Measurements from ENCODE around the gene ABCB8.

The ABCB8 gene

DNA sequence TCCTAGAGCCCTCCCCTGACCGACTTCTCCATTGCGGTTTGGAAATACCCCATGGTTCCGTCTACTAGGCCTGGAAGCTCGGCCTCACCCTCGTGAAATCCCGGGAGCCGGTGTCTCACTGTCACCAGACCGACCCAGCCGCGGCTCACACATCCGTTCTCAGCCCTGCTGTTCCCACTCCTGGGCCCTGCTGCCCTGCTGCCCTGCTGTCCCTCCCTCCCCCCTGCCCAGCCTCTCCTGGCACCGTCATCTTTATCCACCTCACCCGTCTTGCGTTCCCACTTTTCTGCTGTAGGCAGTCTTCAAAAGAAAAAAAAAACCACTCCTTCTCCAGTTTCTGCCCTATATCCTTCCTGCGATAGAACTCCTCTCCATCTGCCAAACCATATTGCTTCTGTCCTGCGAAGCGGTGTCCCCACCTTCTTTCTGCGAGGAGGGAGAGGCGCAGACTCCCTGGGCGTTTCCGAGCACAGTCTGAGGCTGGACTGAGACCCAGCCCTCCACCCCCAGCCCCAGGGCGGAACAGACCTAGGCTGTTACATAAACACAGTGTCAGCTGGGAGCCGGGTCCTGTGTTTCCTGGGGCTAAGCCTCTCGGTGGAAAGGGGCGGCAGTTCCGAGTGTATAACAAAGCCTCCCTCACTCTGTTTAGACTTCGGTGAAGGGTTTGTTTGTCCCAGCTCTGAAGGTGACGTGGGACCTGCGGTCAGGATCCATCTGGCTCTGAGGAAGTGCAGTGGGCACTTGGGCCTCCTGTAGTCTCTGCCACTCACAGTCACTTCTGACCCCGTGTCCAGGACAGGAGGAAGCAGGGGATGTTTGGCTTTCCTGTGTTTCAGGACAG lies 60.8 kb downstream of the ABCB8 start:
- DNase-seq = no peak

DNA sequence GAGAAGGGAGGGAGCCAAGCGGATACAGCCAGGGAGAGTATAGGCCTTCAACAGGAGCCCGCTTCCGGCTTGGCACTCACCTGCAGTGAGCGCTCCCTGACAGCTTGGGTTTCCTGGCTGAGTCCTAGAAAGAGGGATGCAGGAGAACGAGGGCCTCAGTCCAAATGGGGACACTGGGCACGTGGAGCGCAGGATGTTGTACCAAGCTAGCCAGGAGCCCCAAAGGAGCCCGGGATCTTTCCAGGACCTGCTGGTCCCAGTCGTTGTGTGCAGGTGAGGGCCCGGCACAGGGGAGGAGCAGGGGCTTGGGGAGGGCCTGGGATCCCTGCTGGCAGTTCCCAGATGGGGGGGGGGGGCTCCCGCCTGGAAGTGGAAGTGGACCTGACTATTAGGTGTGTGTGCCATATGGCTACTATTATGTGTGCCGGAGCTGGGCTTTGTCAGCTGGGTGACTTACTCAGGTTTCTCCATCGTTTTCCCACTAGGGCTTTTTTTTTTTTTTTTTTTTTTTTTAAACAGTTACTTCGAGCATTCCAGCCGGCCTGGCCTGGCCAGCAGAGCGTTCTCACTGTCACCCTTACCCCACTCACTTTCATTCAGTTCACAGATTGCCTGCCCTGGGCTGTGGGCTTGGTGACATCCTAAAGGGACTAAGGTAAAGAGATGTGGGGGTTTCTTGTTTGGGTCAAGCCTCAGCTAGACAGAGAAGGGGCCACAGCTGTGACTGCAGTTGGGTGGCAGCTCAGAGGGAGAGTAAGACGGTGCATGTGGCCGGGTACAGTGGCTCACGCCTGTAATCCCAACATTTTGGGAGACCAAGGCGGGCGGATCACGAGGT lies 61.9 kb downstream of the ABCB8 start:
- DNase-seq = no peak

DNA sequence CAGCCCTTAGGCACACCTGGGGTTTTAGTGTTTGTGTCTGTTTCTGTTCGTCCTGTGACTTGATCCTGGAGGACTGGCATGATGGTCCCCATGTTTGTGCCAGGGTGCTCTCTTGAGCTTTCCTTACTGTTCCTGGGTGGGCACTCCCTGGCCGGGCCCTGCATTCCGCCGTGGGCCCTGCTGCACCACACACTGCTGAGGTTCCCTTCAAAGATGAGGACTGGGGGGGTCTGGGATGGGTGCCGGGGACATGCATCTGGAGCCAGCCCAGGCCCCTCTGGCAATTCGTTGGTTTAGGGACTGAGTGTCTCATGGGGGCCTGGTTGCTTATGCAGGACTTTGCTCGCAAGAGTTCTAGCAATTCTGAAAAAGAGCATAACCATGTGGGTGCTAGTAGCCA lies 62.8 kb downstream of the ABCB8 start:
- DNase-seq = no peak

DNA sequence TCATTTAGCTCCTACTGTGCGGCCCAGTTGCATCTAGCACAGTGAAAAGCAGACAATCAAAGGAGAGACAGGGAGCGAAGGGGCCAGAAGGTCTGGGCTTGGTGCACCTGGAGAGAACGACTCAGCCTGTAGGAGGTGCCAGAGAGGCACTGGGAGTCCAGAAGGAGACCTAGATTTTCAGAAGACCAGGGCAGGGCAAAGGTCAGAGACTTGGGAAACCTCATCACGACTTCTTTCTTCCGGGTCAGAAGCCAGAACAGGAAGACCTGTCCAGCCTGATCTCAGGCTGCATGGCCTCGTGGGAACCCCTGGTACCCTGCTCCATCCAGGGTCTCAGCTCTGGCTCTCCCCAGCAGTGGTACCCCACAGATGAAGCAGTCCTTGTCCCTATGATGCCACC lies 63.2 kb downstream of the ABCB8 start:
- no peak for DNase-seq

DNA sequence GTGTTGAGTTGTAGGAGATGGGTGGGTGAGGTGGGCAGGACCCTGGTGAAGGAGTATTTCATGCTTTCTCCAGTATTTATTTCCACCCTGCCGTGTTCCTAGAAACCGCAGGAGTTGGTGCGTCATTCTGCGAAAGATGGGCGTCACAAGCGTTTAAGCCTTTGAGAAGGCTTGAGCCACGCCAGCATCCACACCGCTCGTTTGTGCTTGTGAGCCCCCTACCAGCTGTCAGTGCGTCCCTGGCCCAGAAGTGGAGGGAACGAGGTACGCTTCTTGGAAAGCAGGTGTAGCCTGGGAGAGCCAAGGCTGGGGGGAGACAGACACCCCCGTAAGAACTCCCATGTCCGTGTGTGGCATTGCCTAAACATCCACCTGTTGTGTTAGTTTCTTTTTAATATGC lies 63.7 kb downstream of the ABCB8 start:
- DNase-seq = no peak

DNA sequence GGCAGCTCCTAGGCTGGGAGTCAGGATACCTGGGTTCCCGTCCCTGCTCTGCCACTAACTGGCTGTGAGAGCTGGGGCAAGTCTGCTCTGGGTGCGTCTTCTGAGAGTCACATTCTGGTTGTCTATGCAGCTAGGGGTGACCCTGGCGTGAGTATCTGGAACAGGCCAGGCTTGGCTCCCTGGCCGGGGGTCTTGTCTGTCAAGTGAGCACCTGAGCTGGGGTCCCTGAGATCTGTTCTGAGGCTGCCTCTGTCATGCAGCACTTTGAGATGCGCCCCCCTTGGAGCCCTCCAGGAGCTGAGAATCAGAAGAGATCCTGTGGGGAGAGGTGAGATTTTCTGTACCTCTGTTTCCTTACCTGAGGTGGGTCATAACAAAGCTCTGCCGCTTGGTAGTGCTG lies 65.5 kb downstream of the ABCB8 start:
- DNase-seq = no peak

DNA sequence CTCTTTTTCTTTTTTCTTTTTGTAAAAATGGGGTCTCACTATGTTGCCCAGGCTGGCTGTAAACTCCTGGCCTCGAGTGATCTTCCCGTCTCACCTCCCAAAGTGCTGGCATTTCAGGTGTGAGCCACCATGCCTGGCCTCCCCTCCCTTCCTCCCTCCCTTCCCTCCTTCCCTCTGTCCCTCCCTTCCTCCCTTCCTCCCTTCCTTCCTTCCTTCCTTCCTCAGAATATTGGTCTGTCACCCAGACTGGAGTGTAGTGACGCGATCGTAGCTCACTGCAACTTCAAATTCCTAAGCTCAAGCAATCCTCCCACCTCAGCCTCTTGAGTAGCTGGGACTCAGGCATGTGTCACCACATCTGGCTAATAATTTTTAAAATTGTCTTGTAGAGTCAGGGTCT lies 66.4 kb downstream of the ABCB8 start:
- no peak for DNase-seq

DNA sequence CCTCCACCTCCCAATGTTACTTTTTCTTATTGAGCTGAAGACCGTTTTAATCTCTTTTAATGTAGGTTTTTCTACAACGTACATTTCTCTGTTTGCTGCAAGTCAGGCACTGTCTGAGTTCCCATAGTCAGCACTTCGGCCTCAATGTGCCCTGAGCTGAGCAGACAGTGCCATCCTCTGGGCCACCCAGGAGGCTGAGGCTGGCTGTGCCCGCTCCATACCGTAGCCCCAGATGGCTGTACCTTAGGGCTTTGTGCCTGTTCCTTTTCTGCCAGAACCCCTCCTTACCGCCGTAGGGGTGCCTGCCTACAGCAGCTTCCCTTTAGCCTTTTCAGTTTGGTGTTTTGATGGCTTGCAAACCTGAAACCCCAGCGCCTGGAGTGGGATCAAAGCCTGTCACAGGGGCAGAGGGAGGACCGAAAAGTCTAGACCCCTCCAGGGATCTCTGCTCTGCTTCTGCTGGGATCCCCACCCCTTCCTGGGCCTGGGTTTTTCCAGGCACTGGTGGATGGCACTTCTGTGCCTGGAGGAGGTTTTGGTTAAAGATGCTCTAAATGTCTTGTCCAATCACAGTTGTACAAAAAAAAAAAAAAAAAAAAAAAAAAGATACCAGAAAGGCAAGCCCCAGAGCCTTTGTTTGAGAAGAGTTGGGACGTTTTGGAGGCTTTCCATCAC lies 67.0 kb downstream of the ABCB8 start:
- no peak for DNase-seq

DNA sequence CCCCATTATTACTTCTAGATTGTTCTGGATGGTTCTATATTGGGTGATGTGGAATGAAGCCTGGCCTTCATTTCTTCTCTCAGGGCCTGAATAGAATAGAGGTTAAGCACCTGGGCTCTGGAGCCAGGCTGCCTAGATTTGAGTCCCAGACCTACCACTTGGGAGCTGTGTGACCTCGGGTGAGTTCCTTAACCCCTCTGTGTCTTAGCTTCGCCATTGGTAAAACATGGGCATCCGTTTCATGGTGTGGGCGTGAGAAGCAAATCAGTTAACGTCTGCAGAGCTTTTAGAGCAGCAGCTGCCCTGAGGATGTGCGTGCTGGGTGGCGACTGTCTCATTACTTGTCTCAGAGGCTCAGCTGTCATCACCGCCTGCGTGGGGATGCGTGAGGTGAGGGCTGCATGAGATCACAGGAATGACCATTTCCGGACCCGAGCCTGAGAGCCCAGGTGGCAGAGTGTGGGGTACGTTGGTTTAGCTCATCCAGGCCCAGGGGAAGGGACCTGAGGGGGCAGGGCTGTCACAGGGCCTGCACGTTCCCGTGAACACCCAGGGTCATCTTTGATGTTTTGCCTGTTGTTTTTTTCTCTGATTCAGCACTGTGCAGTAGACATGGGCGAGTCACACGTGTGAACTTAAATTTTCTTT lies 67.7 kb downstream of the ABCB8 start:
- DNase-seq = no peak
